ENCODE data around the gene AMBP. TPM values are rescaled to one million over a fixed set of nuclear protein-coding genes. Genes with fewer than 3 reads are reported as not detected.

AMBP gene
- total RNA-seq, 1 experiment from 2014 or later = not detected

- TF ChIP-seq CTCF (conservative IDR thresholded peaks at IDR 0.05; ENCODE audit: low read depth, low read length) (no peak), EZH2 (IDR thresholded peaks at IDR 0.05; ENCODE audit: borderline replicate concordance, low read depth, low read length, poor library complexity, severe bottlenecking) (no peak)
- Histone ChIP-seq H3K9me3 (ENCODE audit: low read depth, low read length, poor library complexity, severe bottlenecking) (no peaks in the 10 kb centered on the region), H3K27me3 (replicated peaks; ENCODE audit: insufficient read depth, low read depth, low read length, poor library complexity) (peaks cover 8% of the 10 kb centered on the region), H3K4me1 (ENCODE audit: insufficient read depth, low read length, poor library complexity, severe bottlenecking) (no peaks in the 10 kb centered on the region), H3K36me3 (ENCODE audit: insufficient read depth, low read length, poor library complexity, severe bottlenecking) (no peaks in the 10 kb centered on the region), H3K27ac (ENCODE audit: low read depth, low read length, poor library complexity, severe bottlenecking) (no peak overlapping the region), H3K4me3 (ENCODE audit: low read depth, low read length, poor library complexity, severe bottlenecking) (no peak overlapping the region)
- BruUV-seq (replicated peaks) = no TSS peak
- ChIA-PET CTCF (no interaction called here), POLR2A (ENCODE audit: low non-redundant PET) (no interaction called here)
- no peak for DNase-seq (ENCODE audit: low spot score)
- intact Hi-C loops (cut with micrococcal nuclease; ENCODE audit: unreplicated experiment) = loop anchor here (5.0 kb wide), 1 partner anchor 334 kb away; no protein-coding TSS in a partner anchor
These were observed 6.8 kb downstream of the AMBP start for GRCh38 chr9:114071197-114071795.

- intact Hi-C loops (cut with micrococcal nuclease; ENCODE audit: unreplicated experiment) = loop anchor here (5.0 kb wide), 1 partner anchor 333 kb away; no protein-coding TSS in a partner anchor
- Histone ChIP-seq H3K36me3 (ENCODE audit: insufficient read depth, low read length, poor library complexity, severe bottlenecking) (no peaks in the 10 kb centered on the region), H3K4me3 (ENCODE audit: low read depth, low read length, poor library complexity, severe bottlenecking) (no peak overlapping the region), H3K9me3 (ENCODE audit: low read depth, low read length, poor library complexity, severe bottlenecking) (no peaks in the 10 kb centered on the region), H3K4me1 (ENCODE audit: insufficient read depth, low read length, poor library complexity, severe bottlenecking) (no peaks in the 10 kb centered on the region), H3K27me3 (replicated peaks; ENCODE audit: insufficient read depth, low read depth, low read length, poor library complexity) (peaks cover 7% of the 10 kb centered on the region), H3K27ac (ENCODE audit: low read depth, low read length, poor library complexity, severe bottlenecking) (no peak overlapping the region)
- ChIA-PET CTCF (no interaction called here), POLR2A (ENCODE audit: low non-redundant PET) (interaction anchor here (0.6 kb wide), 1 partner anchor 41 kb away, joined by 8 read pairs; no protein-coding TSS in a partner anchor)
- BruUV-seq (replicated peaks) = no TSS peak
- no peak for DNase-seq (ENCODE audit: low spot score)
- no peak for TF ChIP-seq EZH2 (IDR thresholded peaks at IDR 0.05; ENCODE audit: borderline replicate concordance, low read depth, low read length, poor library complexity, severe bottlenecking)
- no peak for TF ChIP-seq CTCF (conservative IDR thresholded peaks at IDR 0.05; ENCODE audit: low read depth, low read length)
These were observed 7.7 kb downstream of the AMBP start for GRCh38 chr9:114070188-114071103.

- POLR2A ChIA-PET (ENCODE audit: low non-redundant PET) = interaction anchor here (0.6 kb wide), 1 partner anchor 40 kb away, joined by 8 read pairs; no protein-coding TSS in a partner anchor
- Histone ChIP-seq H3K4me3 (ENCODE audit: low read depth, low read length, poor library complexity, severe bottlenecking) (no peak overlapping the region), H3K27me3 (replicated peaks; ENCODE audit: insufficient read depth, low read depth, low read length, poor library complexity) (no peaks in the 10 kb centered on the region), H3K36me3 (ENCODE audit: insufficient read depth, low read length, poor library complexity, severe bottlenecking) (no peaks in the 10 kb centered on the region), H3K27ac (ENCODE audit: low read depth, low read length, poor library complexity, severe bottlenecking) (no peak overlapping the region), H3K4me1 (ENCODE audit: insufficient read depth, low read length, poor library complexity, severe bottlenecking) (no peaks in the 10 kb centered on the region), H3K9me3 (ENCODE audit: low read depth, low read length, poor library complexity, severe bottlenecking) (no peaks in the 10 kb centered on the region)
- no TSS peak for BruUV-seq (replicated peaks)
- CTCF ChIA-PET = no interaction called here
- no peak for DNase-seq (ENCODE audit: low spot score)
- TF ChIP-seq EZH2 (IDR thresholded peaks at IDR 0.05; ENCODE audit: borderline replicate concordance, low read depth, low read length, poor library complexity, severe bottlenecking) (no peak), CTCF (conservative IDR thresholded peaks at IDR 0.05; ENCODE audit: low read depth, low read length) (no peak)
- intact Hi-C loops (cut with micrococcal nuclease; ENCODE audit: unreplicated experiment) = loop anchor here (5.0 kb wide), 1 partner anchor 332 kb away; no protein-coding TSS in a partner anchor
These were observed 8.5 kb downstream of the AMBP start for GRCh38 chr9:114069476-114070187.

All from A673 (cell line).